HepG2 (cell line): ENCODE measurements around the gene MAP2K1. TPM values are rescaled to one million over a fixed set of nuclear protein-coding genes. Genes with fewer than 3 reads are reported as not detected.

Source experiments
- CREB1 ChIP-seq, 2 experiments: fragments of 450-650 bp in 1 of 2; IDR thresholded peaks; 2 replicates each; pipeline ENCODE4 v1.6.1; 2016 to 2017; ENCODE audit warnings: control low read depth in 1 of 2, mild to moderate bottlenecking in 1 of 2, missing compliant biosample characterization in 1 of 2, missing genetic modification characterization in 1 of 2
- ELF1 ChIP-seq: sonication (generic); formaldehyde crosslinking; IDR thresholded peaks from 2 replicates; pipeline ENCODE4 v1.4.0; 2020; ENCODE audit warnings: missing genetic modification reagents
- NR3C1 ChIP-seq: sonication (generic); formaldehyde crosslinking; IDR thresholded peaks from 2 replicates; pipeline ENCODE4 v1.4.0; 2020; ENCODE audit warnings: missing genetic modification reagents
- RBM39 ChIP-seq: fragments of 200-400 bp; formaldehyde crosslinking; IDR thresholded peaks from one replicate; pipeline ENCODE4 v1.6.1; 2018; ENCODE audit warnings: antibody characterized with exemption, mild to moderate bottlenecking, low read depth, low read length; ENCODE audit not compliant: poor library complexity, severe bottlenecking
- REL ChIP-seq: sonication (generic); formaldehyde crosslinking; conservative IDR thresholded peaks from 2 replicates; pipeline ENCODE4 v1.8.0; 2022; ENCODE audit warnings: mild to moderate bottlenecking, missing genetic modification reagents, moderate library complexity
- SUZ12 ChIP-seq: fragments of 150-350 bp; IDR thresholded peaks from 2 replicates; pipeline ENCODE4 v1.6.1; 2014; ENCODE audit warnings: low read depth, low read length
- ZNF30 ChIP-seq: sonication (generic); formaldehyde crosslinking; IDR thresholded peaks from 2 replicates; pipeline ENCODE4 v1.5.0; 2020; ENCODE audit warnings: mild to moderate bottlenecking, missing genetic modification reagents
- ZNF337 ChIP-seq: sonication (generic); formaldehyde crosslinking; IDR thresholded peaks from 2 replicates; pipeline ENCODE4 v1.5.1; 2020; ENCODE audit warnings: missing genetic modification reagents, low read depth, mild to moderate bottlenecking, borderline replicate concordance
- polyA plus RNA-seq, 8 experiments: library from polyadenylated mRNA; depleted of rRNA in 3 of 8; stranded (reverse) in 7 of 8; unstranded in 1 of 8; fragments of >200 nt; fragmentation: Illumina TruSeq in 4 of 8; extraction: Trizol in 4 of 8; gene quantifications; 2 replicates each; pipeline versions ENCODE4 v1.2.1 to v1.2.3, GENCODE V29; 2011 to 2016; ENCODE audit warnings: low read depth in 4 of 8, missing spikeins in 1 of 8, mixed read lengths in 1 of 8; ENCODE audit not compliant: insufficient read depth in 1 of 8
- total RNA-seq, 5 experiments: library from RNA; depleted of rRNA; stranded (reverse); fragments of >200 nt; fragmentation: Illumina TruSeq; extraction: Trizol; gene quantifications; 2 replicates each; pipeline ENCODE4 v1.2.3, GENCODE V29; 2016; ENCODE audit warnings: low read depth in 1 of 5
- TF ChIP-seq, protein P1 (sequence below): sonication (generic); formaldehyde crosslinking; IDR thresholded peaks from 2 replicates; pipeline ENCODE4 v1.4.0; 2020; ENCODE audit warnings: missing genetic modification reagents, borderline replicate concordance
- TF ChIP-seq, protein P2 (sequence below): sonication (generic); formaldehyde crosslinking; IDR thresholded peaks from 2 replicates; pipeline ENCODE4 v1.5.0; 2020; ENCODE audit warnings: mild to moderate bottlenecking, missing genetic modification reagents
- TF ChIP-seq, protein P3 (sequence below): sonication (generic); formaldehyde crosslinking; IDR thresholded peaks from 2 replicates; pipeline ENCODE4 v1.4.0; 2020; ENCODE audit warnings: missing genetic modification reagents, borderline replicate concordance
- TF ChIP-seq, protein P4 (sequence below): sonication (generic); formaldehyde crosslinking; IDR thresholded peaks from 2 replicates; pipeline ENCODE4 v1.4.0; 2020; ENCODE audit warnings: missing genetic modification reagents, borderline replicate concordance
- TF ChIP-seq, protein P5 (sequence below): sonication (generic); formaldehyde crosslinking; IDR thresholded peaks from 2 replicates; pipeline ENCODE4 v1.4.0; 2020; ENCODE audit warnings: mild to moderate bottlenecking, missing genetic modification reagents

The MAP2K1 gene
- total and polyA plus RNA-seq, 2 of the 13 experiments (the other 11 are each of a cell fraction or from before 2014, with no cell fraction given): 24.1 to 49.2 TPM

DNA sequence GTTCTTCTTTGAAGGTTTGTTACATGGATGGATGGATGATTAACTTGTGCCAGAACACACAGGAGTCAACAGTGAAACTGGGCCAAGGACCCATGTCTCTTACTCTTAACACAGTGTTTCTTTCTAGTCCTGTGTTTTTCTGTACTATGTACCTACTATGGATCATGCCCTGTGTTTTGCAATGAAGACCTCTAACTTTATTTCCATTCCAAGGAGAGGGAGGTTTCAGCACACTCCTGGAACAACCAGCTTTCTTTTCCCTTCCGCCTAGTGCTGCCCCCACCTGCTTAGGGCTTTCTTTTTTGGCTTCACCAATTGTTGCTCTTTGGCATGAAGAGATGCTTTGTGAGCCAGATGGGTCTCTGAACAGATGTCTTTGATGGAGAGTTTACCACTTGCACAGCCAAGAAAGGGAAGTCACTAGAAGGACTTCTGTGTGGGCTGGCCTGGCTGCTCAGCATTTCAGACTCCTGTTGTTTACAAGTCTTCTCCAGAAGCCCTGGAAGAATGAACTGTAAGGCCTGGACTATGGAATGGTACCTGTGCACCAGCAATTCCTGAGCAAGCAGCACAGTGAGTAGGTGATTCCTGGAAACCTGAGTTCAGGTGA lies 66.4 kb downstream of the MAP2K1 start (continued):
- TF ChIP-seq, protein P1, sequence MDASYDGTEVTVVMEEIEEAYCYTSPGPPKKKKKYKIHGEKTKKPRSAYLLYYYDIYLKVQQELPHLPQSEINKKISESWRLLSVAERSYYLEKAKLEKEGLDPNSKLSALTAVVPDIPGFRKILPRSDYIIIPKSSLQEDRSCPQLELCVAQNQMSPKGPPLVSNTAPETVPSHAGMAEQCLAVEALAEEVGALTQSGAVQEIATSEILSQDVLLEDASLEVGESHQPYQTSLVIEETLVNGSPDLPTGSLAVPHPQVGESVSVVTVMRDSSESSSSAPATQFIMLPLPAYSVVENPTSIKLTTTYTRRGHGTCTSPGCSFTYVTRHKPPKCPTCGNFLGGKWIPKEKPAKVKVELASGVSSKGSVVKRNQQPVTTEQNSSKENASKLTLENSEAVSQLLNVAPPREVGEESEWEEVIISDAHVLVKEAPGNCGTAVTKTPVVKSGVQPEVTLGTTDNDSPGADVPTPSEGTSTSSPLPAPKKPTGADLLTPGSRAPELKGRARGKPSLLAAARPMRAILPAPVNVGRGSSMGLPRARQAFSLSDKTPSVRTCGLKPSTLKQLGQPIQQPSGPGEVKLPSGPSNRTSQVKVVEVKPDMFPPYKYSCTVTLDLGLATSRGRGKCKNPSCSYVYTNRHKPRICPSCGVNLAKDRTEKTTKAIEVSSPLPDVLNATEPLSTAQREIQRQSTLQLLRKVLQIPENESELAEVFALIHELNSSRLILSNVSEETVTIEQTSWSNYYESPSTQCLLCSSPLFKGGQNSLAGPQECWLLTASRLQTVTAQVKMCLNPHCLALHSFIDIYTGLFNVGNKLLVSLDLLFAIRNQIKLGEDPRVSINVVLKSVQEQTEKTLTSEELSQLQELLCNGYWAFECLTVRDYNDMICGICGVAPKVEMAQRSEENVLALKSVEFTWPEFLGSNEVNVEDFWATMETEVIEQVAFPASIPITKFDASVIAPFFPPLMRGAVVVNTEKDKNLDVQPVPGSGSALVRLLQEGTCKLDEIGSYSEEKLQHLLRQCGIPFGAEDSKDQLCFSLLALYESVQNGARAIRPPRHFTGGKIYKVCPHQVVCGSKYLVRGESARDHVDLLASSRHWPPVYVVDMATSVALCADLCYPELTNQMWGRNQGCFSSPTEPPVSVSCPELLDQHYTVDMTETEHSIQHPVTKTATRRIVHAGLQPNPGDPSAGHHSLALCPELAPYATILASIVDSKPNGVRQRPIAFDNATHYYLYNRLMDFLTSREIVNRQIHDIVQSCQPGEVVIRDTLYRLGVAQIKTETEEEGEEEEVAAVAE (CRISPR knock-in tag): no peak
- TF ChIP-seq ZNF30 (CRISPR knock-in tag): no peak
- 0 out of 2 replicates have a peak, but pooled peaks have one; percentile 22 for TF ChIP-seq ELF1 (CRISPR knock-in tag)
- no peak for TF ChIP-seq NR3C1 (CRISPR knock-in tag)
- TF ChIP-seq, protein P2, sequence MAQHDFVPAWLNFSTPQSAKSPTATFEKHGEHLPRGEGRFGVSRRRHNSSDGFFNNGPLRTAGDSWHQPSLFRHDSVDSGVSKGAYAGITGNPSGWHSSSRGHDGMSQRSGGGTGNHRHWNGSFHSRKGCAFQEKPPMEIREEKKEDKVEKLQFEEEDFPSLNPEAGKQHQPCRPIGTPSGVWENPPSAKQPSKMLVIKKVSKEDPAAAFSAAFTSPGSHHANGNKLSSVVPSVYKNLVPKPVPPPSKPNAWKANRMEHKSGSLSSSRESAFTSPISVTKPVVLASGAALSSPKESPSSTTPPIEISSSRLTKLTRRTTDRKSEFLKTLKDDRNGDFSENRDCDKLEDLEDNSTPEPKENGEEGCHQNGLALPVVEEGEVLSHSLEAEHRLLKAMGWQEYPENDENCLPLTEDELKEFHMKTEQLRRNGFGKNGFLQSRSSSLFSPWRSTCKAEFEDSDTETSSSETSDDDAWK (CRISPR knock-in tag): no peak
- TF ChIP-seq CREB1 (IDR thresholded peaks at IDR 0.05): no peak
- TF ChIP-seq CREB1 (CRISPR knock-in tag; IDR thresholded peaks at IDR 0.05): no peak
- TF ChIP-seq, protein P3, sequence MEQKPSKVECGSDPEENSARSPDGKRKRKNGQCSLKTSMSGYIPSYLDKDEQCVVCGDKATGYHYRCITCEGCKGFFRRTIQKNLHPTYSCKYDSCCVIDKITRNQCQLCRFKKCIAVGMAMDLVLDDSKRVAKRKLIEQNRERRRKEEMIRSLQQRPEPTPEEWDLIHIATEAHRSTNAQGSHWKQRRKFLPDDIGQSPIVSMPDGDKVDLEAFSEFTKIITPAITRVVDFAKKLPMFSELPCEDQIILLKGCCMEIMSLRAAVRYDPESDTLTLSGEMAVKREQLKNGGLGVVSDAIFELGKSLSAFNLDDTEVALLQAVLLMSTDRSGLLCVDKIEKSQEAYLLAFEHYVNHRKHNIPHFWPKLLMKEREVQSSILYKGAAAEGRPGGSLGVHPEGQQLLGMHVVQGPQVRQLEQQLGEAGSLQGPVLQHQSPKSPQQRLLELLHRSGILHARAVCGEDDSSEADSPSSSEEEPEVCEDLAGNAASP (CRISPR knock-in tag): no peak
- TF ChIP-seq RBM39: no peak
- TF ChIP-seq, protein P4, sequence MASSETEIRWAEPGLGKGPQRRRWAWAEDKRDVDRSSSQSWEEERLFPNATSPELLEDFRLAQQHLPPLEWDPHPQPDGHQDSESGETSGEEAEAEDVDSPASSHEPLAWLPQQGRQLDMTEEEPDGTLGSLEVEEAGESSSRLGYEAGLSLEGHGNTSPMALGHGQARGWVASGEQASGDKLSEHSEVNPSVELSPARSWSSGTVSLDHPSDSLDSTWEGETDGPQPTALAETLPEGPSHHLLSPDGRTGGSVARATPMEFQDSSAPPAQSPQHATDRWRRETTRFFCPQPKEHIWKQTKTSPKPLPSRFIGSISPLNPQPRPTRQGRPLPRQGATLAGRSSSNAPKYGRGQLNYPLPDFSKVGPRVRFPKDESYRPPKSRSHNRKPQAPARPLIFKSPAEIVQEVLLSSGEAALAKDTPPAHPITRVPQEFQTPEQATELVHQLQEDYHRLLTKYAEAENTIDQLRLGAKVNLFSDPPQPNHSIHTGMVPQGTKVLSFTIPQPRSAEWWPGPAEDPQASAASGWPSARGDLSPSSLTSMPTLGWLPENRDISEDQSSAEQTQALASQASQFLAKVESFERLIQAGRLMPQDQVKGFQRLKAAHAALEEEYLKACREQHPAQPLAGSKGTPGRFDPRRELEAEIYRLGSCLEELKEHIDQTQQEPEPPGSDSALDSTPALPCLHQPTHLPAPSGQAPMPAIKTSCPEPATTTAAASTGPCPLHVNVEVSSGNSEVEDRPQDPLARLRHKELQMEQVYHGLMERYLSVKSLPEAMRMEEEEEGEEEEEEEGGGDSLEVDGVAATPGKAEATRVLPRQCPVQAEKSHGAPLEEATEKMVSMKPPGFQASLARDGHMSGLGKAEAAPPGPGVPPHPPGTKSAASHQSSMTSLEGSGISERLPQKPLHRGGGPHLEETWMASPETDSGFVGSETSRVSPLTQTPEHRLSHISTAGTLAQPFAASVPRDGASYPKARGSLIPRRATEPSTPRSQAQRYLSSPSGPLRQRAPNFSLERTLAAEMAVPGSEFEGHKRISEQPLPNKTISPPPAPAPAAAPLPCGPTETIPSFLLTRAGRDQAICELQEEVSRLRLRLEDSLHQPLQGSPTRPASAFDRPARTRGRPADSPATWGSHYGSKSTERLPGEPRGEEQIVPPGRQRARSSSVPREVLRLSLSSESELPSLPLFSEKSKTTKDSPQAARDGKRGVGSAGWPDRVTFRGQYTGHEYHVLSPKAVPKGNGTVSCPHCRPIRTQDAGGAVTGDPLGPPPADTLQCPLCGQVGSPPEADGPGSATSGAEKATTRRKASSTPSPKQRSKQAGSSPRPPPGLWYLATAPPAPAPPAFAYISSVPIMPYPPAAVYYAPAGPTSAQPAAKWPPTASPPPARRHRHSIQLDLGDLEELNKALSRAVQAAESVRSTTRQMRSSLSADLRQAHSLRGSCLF: no peak
- no peak for TF ChIP-seq ZNF337
- no peak for TF ChIP-seq SUZ12
- TF ChIP-seq, protein P5, sequence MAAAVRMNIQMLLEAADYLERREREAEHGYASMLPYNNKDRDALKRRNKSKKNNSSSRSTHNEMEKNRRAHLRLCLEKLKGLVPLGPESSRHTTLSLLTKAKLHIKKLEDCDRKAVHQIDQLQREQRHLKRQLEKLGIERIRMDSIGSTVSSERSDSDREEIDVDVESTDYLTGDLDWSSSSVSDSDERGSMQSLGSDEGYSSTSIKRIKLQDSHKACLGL (CRISPR knock-in tag): no peak
- no peak for TF ChIP-seq REL
